NCI-H1092 (cell line): ENCODE data around the gene DNM3.

Experiments
- DNase-seq: peaks from one replicate; lab custom pipeline; 2025; lab: John Stamatoyannopoulos, UW

The DNM3 gene

GRCh38 chr1:171919891-171920887, 78.9 kb downstream of the DNM3 start:
- DNase-seq, result no peak

DNA sequence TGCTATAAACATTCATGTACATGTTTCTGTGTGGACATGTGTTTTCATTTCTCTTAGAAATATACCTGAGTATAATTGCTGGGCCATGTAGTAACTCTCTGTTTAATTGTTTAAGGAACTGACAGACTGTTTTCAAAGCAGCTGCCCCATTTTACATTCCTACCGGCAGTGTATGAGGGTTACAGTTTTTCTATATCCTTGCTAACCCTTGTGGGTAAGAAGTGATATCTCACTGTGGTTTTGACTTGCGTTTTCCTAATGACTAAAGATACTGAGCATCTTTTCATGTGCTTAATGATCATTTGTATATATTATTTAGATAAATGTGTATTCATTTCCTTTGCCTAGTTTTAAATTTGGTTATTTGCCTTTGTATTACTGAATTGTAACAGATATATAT, 81.7 kb downstream of the DNM3 start:
- DNase-seq, result no peak

- no peak for DNase-seq
Measured at GRCh38 chr1:171929121-171929520, 87.8 kb downstream of the DNM3 start.

- DNase-seq, result no peak
Measured at GRCh38 chr1:171931752-171932151, 90.5 kb downstream of the DNM3 start.

- no peak for DNase-seq
Measured at GRCh38 chr1:171934664-171935063, 93.4 kb downstream of the DNM3 start.

- no peak for DNase-seq
Measured at GRCh38 chr1:171935086-171935485, 93.8 kb downstream of the DNM3 start.

- no peak for DNase-seq
Measured at GRCh38 chr1:171935664-171936063, 94.4 kb downstream of the DNM3 start.

DNA sequence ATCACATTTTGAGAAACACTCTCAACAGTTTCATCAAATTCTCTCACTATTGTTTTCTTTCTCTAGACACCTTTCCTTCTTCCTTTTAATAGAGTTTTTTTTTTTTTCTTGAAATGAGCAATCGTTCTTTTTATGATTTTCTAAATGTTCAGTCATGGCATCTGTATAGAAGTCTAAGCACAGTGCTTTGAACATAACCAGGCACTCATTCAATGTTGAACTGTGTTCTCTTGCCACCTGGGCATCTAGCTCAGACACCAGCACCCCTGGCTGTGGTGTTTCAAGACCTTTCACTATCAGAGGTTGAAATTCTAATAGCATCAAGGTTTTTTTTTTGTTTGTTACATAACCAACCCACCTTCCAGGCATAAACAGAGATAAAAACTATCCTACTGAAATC, 96.6 kb downstream of the DNM3 start:
- DNase-seq, result no peak

- no peak for DNase-seq
Measured at GRCh38 chr1:171939740-171940139, 98.4 kb downstream of the DNM3 start.

GRCh38 chr1:171940368-171940767, 99.1 kb downstream of the DNM3 start:
- DNase-seq, result no peak

DNA sequence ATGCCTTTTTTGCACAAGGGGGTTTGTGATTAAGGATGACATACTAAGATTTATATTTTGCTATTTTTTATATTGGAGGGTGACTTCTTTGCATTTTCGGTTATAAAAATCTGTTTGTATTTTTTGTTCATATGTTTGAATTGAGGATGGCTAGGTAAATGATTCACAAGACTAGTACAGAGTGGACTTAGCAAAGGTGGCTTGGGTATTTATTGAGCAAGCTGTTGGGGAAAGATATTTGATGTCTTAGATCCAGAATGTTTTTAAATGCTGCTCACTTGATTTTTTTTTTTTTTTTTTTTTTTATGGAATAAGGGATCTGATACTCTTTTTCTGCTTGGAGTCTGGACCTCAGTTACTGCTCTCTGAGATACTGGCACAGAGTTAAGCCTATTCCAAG, 100.6 kb downstream of the DNM3 start:
- DNase-seq, result no peak

- no peak for DNase-seq
Measured at GRCh38 chr1:171943973-171944561, 102.8 kb downstream of the DNM3 start.

GRCh38 chr1:171948511-171948910, 107.2 kb downstream of the DNM3 start:
- no peak for DNase-seq

DNA sequence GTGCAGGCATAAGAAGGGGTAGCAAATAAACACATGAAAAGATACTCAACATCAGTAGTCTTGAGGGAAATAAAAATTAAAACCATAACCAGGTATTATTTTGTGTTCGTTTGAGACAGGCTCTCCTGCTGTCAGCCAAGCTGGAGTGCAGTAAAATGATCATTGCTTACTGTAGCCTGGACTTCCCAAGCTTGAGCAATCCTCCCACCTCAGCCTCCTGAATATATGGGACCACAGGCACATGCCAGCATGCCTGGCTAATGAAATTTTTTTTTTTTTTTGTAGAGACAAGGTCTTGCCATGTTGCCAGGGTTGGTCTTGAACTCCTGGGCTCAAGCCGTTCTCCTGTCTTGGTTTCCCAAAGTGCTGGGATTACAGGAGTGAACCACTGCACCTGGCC, 108.0 kb downstream of the DNM3 start:
- no peak for DNase-seq

DNA sequence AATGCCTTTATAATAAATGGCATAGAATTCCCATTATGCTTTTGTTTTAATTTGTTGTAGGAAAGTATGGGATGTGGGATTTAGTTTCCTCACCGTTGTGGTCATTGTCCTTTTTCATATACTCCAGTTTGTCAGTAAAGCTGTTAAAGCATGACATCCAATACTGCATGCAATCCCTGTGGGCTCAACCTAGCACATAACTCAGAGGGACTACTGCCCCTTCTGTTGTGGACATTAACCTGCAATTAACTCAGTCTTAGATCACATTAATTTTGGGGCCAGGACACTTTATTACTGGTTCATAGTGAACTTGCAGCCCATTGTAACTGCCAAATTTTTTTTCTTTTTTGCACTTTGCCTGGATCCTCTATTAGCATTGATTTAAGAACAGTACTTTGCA, 112.5 kb downstream of the DNM3 start:
- DNase-seq, result no peak

- DNase-seq, result no peak
Measured at GRCh38 chr1:171954361-171954760, 113.1 kb downstream of the DNM3 start.

GRCh38 chr1:171961861-171962260, 120.6 kb downstream of the DNM3 start:
- DNase-seq, result no peak

GRCh38 chr1:171963762-171964161, 122.5 kb downstream of the DNM3 start:
- DNase-seq, result no peak

GRCh38 chr1:171965777-171966176, 124.5 kb downstream of the DNM3 start:
- no peak for DNase-seq

DNA sequence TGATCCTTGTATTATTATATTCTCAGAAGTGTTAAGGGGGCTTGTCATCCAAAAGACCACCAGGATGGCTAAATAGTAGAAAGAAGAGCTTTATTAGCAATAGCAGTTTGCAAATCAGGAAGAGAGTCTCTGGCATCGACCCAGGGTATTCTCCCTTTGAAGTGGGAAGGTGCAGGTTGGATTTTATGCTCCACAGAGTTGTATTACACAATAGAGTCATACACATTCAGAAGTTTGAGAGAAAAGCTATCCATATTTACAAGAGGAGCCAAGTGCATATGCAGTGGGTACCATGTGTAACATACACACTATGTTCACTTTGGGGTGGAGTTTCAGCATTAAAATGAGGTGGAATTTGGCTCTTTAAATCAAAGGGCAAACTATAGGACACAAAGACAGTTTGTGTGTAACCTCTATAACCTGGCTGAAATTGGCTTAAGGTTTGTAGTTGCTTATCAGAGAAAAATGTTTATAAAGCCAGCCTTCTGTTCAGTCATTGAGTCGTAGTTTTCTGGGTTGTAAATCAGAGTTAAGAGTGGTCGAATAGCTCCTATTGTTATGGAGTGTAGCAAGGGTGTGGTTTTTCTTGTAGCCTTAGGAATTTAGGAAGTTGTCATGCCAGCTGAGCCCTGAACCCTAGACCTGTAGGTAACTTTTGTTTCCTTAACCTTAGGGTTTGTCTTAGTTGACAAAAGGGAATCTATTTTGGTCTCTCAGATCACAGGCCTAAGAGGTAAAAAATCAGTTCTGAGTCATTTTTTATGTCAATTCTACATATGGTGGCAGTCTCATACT, 125.3 kb downstream of the DNM3 start:
- no peak for DNase-seq

- no peak for DNase-seq
Measured at GRCh38 chr1:171969226-171969625, 127.9 kb downstream of the DNM3 start.

DNA sequence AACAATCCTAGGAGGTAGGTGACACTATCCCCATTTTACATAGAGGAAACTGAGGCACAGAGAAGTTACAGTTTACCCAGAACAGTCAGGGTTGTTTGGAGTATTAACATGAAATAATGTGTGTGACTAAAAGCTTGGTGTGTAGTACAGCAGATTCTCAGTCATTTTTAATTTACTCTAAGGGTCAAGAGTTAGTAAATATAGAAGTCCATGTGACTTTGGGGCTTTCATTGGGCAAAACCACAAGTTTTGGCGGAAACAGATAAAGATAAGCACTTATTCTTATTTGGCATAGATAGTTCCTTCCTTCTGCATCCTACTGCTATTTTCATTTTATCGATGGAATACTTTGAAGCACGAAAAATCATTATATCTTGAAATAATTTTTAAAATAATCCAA, 128.5 kb downstream of the DNM3 start:
- DNase-seq, result no peak

DNA sequence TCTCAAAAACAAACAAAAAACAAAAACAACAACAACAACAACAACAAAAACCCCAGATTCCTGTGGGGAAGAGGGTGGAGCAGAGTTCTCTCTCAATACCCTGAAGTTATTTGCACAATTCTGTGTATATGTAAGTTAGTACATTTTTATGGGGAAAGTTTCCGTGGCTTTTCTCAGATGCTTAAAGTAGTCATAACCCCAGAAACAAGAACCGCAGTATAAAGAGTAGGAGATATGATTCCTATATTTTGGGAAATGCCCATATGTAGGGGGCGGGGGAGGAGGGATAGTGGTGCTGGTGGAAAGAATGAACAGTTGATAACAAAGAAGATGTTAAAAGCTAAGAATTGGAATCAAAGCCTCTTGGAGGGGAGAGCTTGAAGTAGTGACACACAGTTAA, 131.5 kb downstream of the DNM3 start:
- DNase-seq, result no peak
